Adrenal gland (tissue), 5 donors: ENCODE results near the gene CREB5.

Source experiments
- POLR2A ChIP-seq, 2 donors: fragments of 450-650 bp; IDR thresholded peaks; one replicate each; pipeline ENCODE4 v1.6.1; 2017; ENCODE audit warnings: antibody characterized with exemption in 2 of 2, mild to moderate bottlenecking in 2 of 2, moderate library complexity in 1 of 2
- TF ChIP-seq, protein P1 (sequence below), 6 experiments: fragments of 450-650 bp in 4 of 6; fragments of 200-600 bp in 2 of 6; sonication (generic) in 1 of 6; IDR thresholded peaks; 1 replicate in 5 of 6; 2 replicates in 1 of 6; pipeline versions ENCODE4 v1.5.1 to v1.8.0; 2016 to 2021; ENCODE audit warnings: antibody characterized with exemption in 6 of 6, mild to moderate bottlenecking in 2 of 6, moderate library complexity in 1 of 6
- donor health status: DM: no; HTN: no; CAD: no.

- TF ChIP-seq, protein P1, sequence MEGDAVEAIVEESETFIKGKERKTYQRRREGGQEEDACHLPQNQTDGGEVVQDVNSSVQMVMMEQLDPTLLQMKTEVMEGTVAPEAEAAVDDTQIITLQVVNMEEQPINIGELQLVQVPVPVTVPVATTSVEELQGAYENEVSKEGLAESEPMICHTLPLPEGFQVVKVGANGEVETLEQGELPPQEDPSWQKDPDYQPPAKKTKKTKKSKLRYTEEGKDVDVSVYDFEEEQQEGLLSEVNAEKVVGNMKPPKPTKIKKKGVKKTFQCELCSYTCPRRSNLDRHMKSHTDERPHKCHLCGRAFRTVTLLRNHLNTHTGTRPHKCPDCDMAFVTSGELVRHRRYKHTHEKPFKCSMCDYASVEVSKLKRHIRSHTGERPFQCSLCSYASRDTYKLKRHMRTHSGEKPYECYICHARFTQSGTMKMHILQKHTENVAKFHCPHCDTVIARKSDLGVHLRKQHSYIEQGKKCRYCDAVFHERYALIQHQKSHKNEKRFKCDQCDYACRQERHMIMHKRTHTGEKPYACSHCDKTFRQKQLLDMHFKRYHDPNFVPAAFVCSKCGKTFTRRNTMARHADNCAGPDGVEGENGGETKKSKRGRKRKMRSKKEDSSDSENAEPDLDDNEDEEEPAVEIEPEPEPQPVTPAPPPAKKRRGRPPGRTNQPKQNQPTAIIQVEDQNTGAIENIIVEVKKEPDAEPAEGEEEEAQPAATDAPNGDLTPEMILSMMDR (IDR thresholded peaks at IDR 0.05) = peak in 1 of 6 experiments; percentile 20
- TF ChIP-seq POLR2A (IDR thresholded peaks at IDR 0.05) = no peak
These were observed 49.5 kb upstream of the CREB5 start for GRCh38 chr7:28362812-28363211.
